ENCODE results near the gene COL27A1.
A peak's percentile ranks its signal among the peaks of the same experiment; 100 is the strongest.
"Not testable (repeated sequence)": the region's sequence is repeated elsewhere in the genome, so short reads cannot be mapped to it uniquely, and the experiment has no call there.

The COL27A1 gene

DNA sequence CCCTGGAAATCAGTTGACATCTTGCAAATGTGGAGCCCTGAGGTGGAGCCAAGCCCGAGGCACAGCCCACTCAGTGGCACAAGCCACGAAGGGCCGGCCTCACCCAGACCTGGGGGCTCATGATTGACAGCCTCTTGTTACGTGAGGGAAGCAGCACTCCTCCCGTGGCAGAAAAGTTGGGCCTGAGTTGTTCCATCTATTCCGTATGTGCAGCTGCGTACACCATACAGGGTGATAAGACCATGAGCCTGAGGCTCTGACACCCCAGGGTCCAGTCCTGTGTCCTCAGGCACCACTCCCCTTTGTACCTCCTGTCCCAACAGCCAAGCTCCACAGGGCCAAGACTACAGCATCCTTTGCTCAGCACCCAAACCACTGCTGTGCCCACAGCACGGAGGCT lies 172.4 kb downstream of the COL27A1 start (continued):
- TF ChIP-seq, protein P1, sequence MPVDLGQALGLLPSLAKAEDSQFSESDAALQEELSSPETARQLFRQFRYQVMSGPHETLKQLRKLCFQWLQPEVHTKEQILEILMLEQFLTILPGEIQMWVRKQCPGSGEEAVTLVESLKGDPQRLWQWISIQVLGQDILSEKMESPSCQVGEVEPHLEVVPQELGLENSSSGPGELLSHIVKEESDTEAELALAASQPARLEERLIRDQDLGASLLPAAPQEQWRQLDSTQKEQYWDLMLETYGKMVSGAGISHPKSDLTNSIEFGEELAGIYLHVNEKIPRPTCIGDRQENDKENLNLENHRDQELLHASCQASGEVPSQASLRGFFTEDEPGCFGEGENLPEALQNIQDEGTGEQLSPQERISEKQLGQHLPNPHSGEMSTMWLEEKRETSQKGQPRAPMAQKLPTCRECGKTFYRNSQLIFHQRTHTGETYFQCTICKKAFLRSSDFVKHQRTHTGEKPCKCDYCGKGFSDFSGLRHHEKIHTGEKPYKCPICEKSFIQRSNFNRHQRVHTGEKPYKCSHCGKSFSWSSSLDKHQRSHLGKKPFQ (tag by site-specific recombination; IDR thresholded peaks at IDR 0.05): no peak
- no peak for TF ChIP-seq ZBTB44 (tag by site-specific recombination; IDR thresholded peaks at IDR 0.05)

DNA sequence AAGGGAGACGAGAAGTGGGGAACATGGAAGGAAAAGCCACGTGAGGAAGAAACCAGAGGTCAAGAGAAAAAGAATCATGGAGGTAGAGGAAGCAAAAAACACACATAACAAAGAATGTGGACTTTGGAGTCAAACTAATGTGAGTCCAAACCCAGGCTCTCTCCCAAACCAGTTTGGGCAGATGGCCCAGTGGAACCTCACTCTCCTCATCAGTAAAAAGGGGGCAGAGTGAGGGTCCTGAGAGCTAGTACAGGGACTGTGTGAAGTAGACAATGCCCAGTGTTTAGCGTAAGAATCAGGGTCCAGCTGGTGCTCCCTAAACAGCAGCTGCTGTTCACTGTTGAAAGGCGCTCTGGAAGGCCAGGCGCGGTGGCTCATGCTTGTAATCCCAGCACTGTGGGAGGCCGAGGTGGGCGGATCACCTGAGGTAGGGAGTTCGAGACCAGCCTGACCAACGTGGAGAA lies 173.1 kb downstream of the COL27A1 start:
- POLR2A ChIA-PET; H3K27ac ChIP-seq (ENCODE audit: extremely low read depth, low read depth, low read length); H3K9me3 ChIP-seq (ENCODE audit: control insufficient read depth, insufficient read depth, low read depth, low read length); H3K36me3 ChIP-seq (ENCODE audit: control insufficient read depth in 2 of 2, insufficient read depth in 1 of 2, low read length in 2 of 2); H3K4me1 ChIP-seq (ENCODE audit: control insufficient read depth, insufficient read depth, low read length); H3K4me3 ChIP-seq (ENCODE audit: low read depth, low read length): not testable (repeated sequence)
- CTCF ChIA-PET: interaction anchor here (0.7 kb wide), 1 partner anchor 10 kb away, joined by 3 read pairs; no protein-coding TSS in a partner anchor
- TF ChIP-seq ZFHX2 (tag by site-specific recombination; conservative IDR thresholded peaks at IDR 0.05): 0 out of 2 replicates have a peak, but pooled peaks have one; percentile 7

DNA sequence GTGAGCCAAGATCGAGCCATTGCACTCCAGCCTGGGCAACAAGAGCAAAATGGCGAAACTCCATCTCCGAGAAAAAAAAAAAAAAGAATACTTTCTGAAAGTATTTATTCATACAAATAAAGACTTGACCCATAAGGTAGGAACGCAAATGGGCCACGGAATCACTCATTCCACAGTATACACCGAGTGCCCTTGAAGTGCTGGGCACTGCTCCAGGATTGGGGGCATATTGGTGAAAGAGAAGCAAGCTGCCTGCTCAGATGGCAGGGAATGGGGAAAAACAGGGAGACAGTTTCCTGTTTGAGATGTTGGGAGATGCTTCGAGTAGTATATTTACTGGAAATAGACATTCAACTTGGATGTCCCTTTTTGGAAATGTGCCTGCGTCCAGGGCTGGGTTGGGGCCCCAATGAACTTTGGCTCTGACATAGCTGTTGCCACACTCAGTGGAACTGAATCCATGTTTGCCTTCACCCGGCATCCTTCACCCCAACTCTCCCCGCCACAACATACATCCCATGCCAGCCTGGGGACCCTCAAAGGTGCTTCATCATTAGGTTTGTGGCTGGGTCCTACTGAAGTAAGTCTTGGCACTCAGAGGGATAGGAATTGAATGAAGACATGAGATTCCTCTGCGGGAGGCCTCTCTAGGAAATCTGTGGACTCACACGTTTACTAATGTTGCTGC lies 173.7 kb downstream of the COL27A1 start:
- CTCF ChIA-PET; POLR2A ChIA-PET; H3K4me1 ChIP-seq (ENCODE audit: control insufficient read depth, insufficient read depth, low read length); H3K27ac ChIP-seq (ENCODE audit: extremely low read depth, low read depth, low read length); H3K9me3 ChIP-seq (ENCODE audit: control insufficient read depth, insufficient read depth, low read depth, low read length); H3K4me3 ChIP-seq (ENCODE audit: low read depth, low read length); H3K36me3 ChIP-seq (ENCODE audit: control insufficient read depth in 2 of 2, insufficient read depth in 1 of 2, low read length in 2 of 2): not testable (repeated sequence)

DNA sequence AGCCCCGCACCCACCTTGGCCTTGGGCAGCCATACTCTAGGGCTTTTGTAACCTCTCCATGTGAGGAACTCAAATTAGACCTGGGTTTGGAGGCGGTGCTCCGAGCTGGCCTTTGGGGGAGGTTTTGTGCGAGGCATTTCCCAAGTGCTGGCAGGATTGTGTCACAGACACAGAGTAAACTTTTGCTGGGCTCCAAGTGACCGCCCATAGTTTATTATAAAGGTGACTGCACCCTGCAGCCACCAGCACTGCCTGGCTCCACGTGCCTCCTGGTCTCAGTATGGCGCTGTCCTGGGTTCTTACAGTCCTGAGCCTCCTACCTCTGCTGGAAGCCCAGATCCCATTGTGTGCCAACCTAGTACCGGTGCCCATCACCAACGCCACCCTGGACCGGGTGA lies 174.3 kb downstream of the COL27A1 start, which contains the start of gene ORM2:
ORM2 (plus strand) TSS at position 245 of the 398 bp plus-strand sequence; CDS start at position 281, 36 bp downstream.
- H3K4me3 ChIP-seq (ENCODE audit: low read depth, low read length); POLR2A ChIA-PET; CTCF ChIA-PET; H3K9me3 ChIP-seq (ENCODE audit: control insufficient read depth, insufficient read depth, low read depth, low read length); H3K36me3 ChIP-seq (ENCODE audit: control insufficient read depth in 2 of 2, insufficient read depth in 1 of 2, low read length in 2 of 2); H3K4me1 ChIP-seq (ENCODE audit: control insufficient read depth, insufficient read depth, low read length); H3K27ac ChIP-seq (ENCODE audit: extremely low read depth, low read depth, low read length): not testable (repeated sequence)

DNA sequence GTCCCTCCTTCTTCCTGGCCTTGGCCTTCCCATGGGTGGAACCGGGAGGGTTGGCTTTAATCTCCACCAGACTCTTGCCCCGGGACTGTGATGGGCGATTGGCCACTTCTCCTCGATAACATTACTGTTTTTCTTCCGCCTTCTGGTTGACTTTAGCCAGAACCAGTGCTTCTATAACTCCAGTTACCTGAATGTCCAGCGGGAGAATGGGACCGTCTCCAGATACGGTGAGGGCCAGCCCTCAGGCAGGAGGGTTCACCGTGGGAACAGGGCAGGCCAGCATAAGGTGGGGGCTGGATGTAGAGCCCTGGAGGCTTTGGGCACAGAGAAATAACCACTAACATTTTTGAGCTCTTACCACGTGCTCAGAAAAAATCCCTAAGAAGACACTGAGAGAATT lies 175.3 kb downstream of the COL27A1 start:
- TF ChIP-seq ZNF449 (tag by site-specific recombination; IDR thresholded peaks at IDR 0.05) (no peak), ZNF580 (tag by site-specific recombination; IDR thresholded peaks at IDR 0.05) (no peak), RBAK (tag by site-specific recombination; IDR thresholded peaks at IDR 0.05) (no peak), ZNF677 (tag by site-specific recombination; IDR thresholded peaks at IDR 0.05) (no peak), ZNF114 (tag by site-specific recombination; IDR thresholded peaks at IDR 0.05) (no peak), ZNF221 (tag by site-specific recombination; IDR thresholded peaks at IDR 0.05; ENCODE audit: borderline replicate concordance) (no peak)
- ChIA-PET POLR2A (no interaction called here), CTCF (no interaction called here)
- Histone ChIP-seq H3K4me3 (ENCODE audit: low read depth, low read length) (no peak overlapping the region), H3K36me3 (ENCODE audit: control insufficient read depth in 2 of 2, insufficient read depth in 1 of 2, low read length in 2 of 2) (no peaks in the 10 kb centered on the region), H3K27ac (ENCODE audit: extremely low read depth, low read depth, low read length) (no peak overlapping the region), H3K9me3 (ENCODE audit: control insufficient read depth, insufficient read depth, low read depth, low read length) (no peaks in the 10 kb centered on the region), H3K4me1 (ENCODE audit: control insufficient read depth, insufficient read depth, low read length) (no peaks in the 10 kb centered on the region)

GRCh38 chr9:114331229-114332195 lies 176.2 kb downstream of the COL27A1 start:
- POLR2A ChIA-PET; H3K4me1 ChIP-seq (ENCODE audit: control insufficient read depth, insufficient read depth, low read length); H3K4me3 ChIP-seq (ENCODE audit: low read depth, low read length); H3K9me3 ChIP-seq (ENCODE audit: control insufficient read depth, insufficient read depth, low read depth, low read length); H3K27ac ChIP-seq (ENCODE audit: extremely low read depth, low read depth, low read length); H3K36me3 ChIP-seq (ENCODE audit: control insufficient read depth in 2 of 2, insufficient read depth in 1 of 2, low read length in 2 of 2): not testable (repeated sequence)
- CTCF ChIA-PET: interaction anchor here (0.7 kb wide), 1 partner anchor 234 kb away, joined by 3 read pairs; no protein-coding TSS in a partner anchor

GRCh38 chr9:114332474-114333040 lies 177.2 kb downstream of the COL27A1 start:
- H3K4me1 ChIP-seq (ENCODE audit: control insufficient read depth, insufficient read depth, low read length); H3K36me3 ChIP-seq (ENCODE audit: control insufficient read depth in 2 of 2, insufficient read depth in 1 of 2, low read length in 2 of 2); H3K4me3 ChIP-seq (ENCODE audit: low read depth, low read length); H3K27ac ChIP-seq (ENCODE audit: extremely low read depth, low read depth, low read length); POLR2A ChIA-PET; H3K9me3 ChIP-seq (ENCODE audit: control insufficient read depth, insufficient read depth, low read depth, low read length): not testable (repeated sequence)
- CTCF ChIA-PET: interaction anchor here (0.7 kb wide), 1 partner anchor 235 kb away, joined by 3 read pairs; no protein-coding TSS in a partner anchor

Measured in HEK293 (cell line).